SK-N-SH treated with all-trans-retinoic acid at 6 μM for 48 hours (cell line): ENCODE measurements around the gene PDGFRB.

Experiments
- ATAC-seq: fragments of 200-7000 bp; cut with Tn5 transposase; 3 replicates; pipeline ENCODE4 v1.9.1; 2020; ENCODE audit warnings: mild to moderate bottlenecking, moderate library complexity
- ARNTL ChIP-seq: fragments of 450-650 bp; formaldehyde crosslinking; IDR thresholded peaks from 2 replicates; pipeline ENCODE4 v1.5.0; 2020; ENCODE audit warnings: low read depth, mild to moderate bottlenecking, moderate library complexity, borderline replicate concordance
- BACH2 ChIP-seq: fragments of 250-450 bp; sonication (Bioruptor Pico); IDR thresholded peaks from 2 replicates; pipeline ENCODE4 v1.9.0; 2021; ENCODE audit warnings: mild to moderate bottlenecking, borderline replicate concordance
- CSDC2 ChIP-seq: fragments of 250-450 bp; sonication (Bioruptor Pico); IDR thresholded peaks from 2 replicates; pipeline ENCODE4 v1.5.0; 2020; ENCODE audit warnings: mild to moderate bottlenecking, moderate library complexity
- ESRRG ChIP-seq: fragments of 250-450 bp; sonication (Bioruptor Pico); IDR thresholded peaks from 2 replicates; pipeline ENCODE4 v1.6.1; 2021; ENCODE audit warnings: mild to moderate bottlenecking
- GLIS3 ChIP-seq: fragments of 250-450 bp; sonication (Bioruptor Pico); IDR thresholded peaks from 2 replicates; pipeline ENCODE4 v1.5.0; 2020; ENCODE audit warnings: mild to moderate bottlenecking, moderate library complexity
- ISL1 ChIP-seq: fragments of 250-450 bp; sonication (Bioruptor Pico); IDR thresholded peaks from 2 replicates; pipeline ENCODE4 v2.1.2; 2022; ENCODE audit warnings: mild to moderate bottlenecking, moderate library complexity
- OSR1 ChIP-seq: fragments of 250-450 bp; sonication (Bioruptor Pico); IDR thresholded peaks from 2 replicates; pipeline ENCODE4 v1.8.0; 2022; ENCODE audit warnings: moderate library complexity, mild to moderate bottlenecking, inconsistent platforms
- PPARA ChIP-seq: fragments of 250-450 bp; sonication (Bioruptor Pico); IDR thresholded peaks from 2 replicates; pipeline ENCODE4 v1.5.0; 2020; ENCODE audit warnings: mild to moderate bottlenecking, borderline replicate concordance
- TCF4 ChIP-seq: fragments of 250-450 bp; sonication (Bioruptor Pico); IDR thresholded peaks from 2 replicates; pipeline ENCODE4 v1.8.0; 2021; ENCODE audit warnings: mild to moderate bottlenecking, moderate library complexity, borderline replicate concordance
- TOX ChIP-seq: fragments of 250-450 bp; sonication (Bioruptor Pico); IDR thresholded peaks from 2 replicates; pipeline ENCODE4 v1.8.0; 2021; ENCODE audit warnings: mild to moderate bottlenecking, moderate library complexity, borderline replicate concordance
- ZC3H10 ChIP-seq: fragments of 250-450 bp; sonication (Bioruptor Pico); IDR thresholded peaks from 2 replicates; pipeline ENCODE4 v1.5.1; 2021; ENCODE audit warnings: mild to moderate bottlenecking, moderate library complexity
- ZFP3 ChIP-seq: fragments of 250-450 bp; sonication (Bioruptor Pico); IDR thresholded peaks from 2 replicates; pipeline ENCODE4 v1.5.0; 2020; ENCODE audit warnings: mild to moderate bottlenecking, moderate library complexity
- ZFP30 ChIP-seq: fragments of 450-650 bp; formaldehyde crosslinking; IDR thresholded peaks from 2 replicates; pipeline ENCODE4 v1.5.0; 2022; ENCODE audit warnings: mild to moderate bottlenecking, moderate library complexity
- ZNF565 ChIP-seq: fragments of 450-650 bp; formaldehyde crosslinking; conservative IDR thresholded peaks from 2 replicates; pipeline ENCODE4 v1.5.0; 2020; ENCODE audit warnings: low read depth, mild to moderate bottlenecking, moderate library complexity
- ZNF70 ChIP-seq: fragments of 450-650 bp; formaldehyde crosslinking; IDR thresholded peaks from 2 replicates; pipeline ENCODE4 v1.5.0; 2020; ENCODE audit warnings: mild to moderate bottlenecking, moderate library complexity
- ZNF8 ChIP-seq: fragments of 450-650 bp; formaldehyde crosslinking; IDR thresholded peaks from 2 replicates; pipeline ENCODE4 v1.5.0; 2020; ENCODE audit warnings: mild to moderate bottlenecking, moderate library complexity
- TF ChIP-seq, protein P1 (sequence below): fragments of 250-450 bp; sonication (Bioruptor Pico); IDR thresholded peaks from 2 replicates; pipeline ENCODE4 v1.5.1; 2020; ENCODE audit warnings: low read depth, mild to moderate bottlenecking, moderate library complexity
- TF ChIP-seq, protein P2 (sequence below): fragments of 250-450 bp; sonication (Bioruptor Pico); IDR thresholded peaks from 2 replicates; pipeline ENCODE4 v1.8.0; 2020; ENCODE audit warnings: mild to moderate bottlenecking, moderate library complexity, borderline replicate concordance
- TF ChIP-seq, protein P3 (sequence below): fragments of 250-450 bp; sonication (Bioruptor Pico); IDR thresholded peaks from 2 replicates; pipeline ENCODE4 v1.8.0; 2021; ENCODE audit warnings: low read depth, mild to moderate bottlenecking, moderate library complexity, borderline replicate concordance
- TF ChIP-seq, protein P4 (sequence below): fragments of 250-450 bp; sonication (Bioruptor Pico); IDR thresholded peaks from 2 replicates; pipeline ENCODE4 v1.5.1; 2021; ENCODE audit warnings: mild to moderate bottlenecking, moderate library complexity
- TF ChIP-seq, protein P5 (sequence below): fragments of 250-450 bp; sonication (Bioruptor Pico); IDR thresholded peaks from 2 replicates; pipeline ENCODE4 v1.5.0; 2020; ENCODE audit warnings: mild to moderate bottlenecking, moderate library complexity

The PDGFRB gene

DNA sequence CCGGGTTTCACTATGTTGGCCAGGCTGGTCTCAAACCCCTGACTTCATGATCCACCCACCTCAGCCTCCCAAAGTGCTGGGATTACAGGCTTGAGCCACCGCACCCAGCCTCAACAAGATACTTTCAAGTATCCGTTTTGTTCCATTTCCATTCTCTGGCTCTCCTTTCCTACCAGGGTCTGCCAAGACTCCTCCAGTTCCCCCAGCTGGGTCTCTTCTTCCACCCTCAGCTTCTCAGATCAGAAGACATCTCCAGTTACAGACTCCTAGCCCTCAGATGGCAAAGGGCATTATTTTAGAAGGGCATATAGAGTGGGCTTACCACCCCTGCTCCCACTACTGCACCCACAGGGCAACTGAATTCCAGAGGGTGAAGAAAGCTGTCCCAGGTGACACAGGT, 1.5 kb upstream of the PDGFRB start:
- TF ChIP-seq GLIS3 (CRISPR knock-in tag) = no peak
- no peak for TF ChIP-seq ZNF8 (CRISPR knock-in tag)
- TF ChIP-seq, protein P1, sequence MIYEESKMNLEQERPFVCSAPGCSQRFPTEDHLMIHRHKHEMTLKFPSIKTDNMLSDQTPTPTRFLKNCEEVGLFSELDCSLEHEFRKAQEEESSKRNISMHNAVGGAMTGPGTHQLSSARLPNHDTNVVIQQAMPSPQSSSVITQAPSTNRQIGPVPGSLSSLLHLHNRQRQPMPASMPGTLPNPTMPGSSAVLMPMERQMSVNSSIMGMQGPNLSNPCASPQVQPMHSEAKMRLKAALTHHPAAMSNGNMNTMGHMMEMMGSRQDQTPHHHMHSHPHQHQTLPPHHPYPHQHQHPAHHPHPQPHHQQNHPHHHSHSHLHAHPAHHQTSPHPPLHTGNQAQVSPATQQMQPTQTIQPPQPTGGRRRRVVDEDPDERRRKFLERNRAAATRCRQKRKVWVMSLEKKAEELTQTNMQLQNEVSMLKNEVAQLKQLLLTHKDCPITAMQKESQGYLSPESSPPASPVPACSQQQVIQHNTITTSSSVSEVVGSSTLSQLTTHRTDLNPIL (CRISPR knock-in tag) = no peak
- no peak for TF ChIP-seq BACH2 (CRISPR knock-in tag)
- TF ChIP-seq PPARA (CRISPR knock-in tag) = no peak
- no peak for TF ChIP-seq CSDC2 (CRISPR knock-in tag)
- TF ChIP-seq, protein P2, sequence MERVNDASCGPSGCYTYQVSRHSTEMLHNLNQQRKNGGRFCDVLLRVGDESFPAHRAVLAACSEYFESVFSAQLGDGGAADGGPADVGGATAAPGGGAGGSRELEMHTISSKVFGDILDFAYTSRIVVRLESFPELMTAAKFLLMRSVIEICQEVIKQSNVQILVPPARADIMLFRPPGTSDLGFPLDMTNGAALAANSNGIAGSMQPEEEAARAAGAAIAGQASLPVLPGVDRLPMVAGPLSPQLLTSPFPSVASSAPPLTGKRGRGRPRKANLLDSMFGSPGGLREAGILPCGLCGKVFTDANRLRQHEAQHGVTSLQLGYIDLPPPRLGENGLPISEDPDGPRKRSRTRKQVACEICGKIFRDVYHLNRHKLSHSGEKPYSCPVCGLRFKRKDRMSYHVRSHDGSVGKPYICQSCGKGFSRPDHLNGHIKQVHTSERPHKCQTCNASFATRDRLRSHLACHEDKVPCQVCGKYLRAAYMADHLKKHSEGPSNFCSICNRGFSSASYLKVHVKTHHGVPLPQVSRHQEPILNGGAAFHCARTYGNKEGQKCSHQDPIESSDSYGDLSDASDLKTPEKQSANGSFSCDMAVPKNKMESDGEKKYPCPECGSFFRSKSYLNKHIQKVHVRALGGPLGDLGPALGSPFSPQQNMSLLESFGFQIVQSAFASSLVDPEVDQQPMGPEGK (CRISPR knock-in tag) = no peak
- TF ChIP-seq ZC3H10 (CRISPR knock-in tag) = no peak
- no peak for TF ChIP-seq ZNF70 (CRISPR knock-in tag)
- no peak for TF ChIP-seq TCF4 (CRISPR knock-in tag)
- no peak for ATAC-seq

DNA sequence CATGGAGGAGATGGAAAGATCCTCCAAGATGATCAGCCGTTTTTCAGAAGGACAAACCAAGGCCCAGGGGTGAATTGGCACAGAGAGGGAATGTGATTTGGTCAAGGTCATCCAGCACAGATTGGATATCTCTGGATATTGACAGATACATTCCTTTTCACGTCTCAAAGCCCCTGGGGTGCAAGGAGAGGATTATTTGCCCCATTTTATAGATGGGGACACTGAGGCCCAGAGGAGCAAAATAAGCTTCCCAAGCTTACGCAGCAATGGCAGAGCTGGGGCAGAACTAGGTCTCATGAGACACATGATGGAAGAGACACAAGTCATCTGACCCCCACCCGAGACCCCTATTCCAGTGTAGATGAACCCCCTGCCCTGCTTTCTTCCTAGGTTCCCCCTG, 895 bp upstream of the PDGFRB start:
- TF ChIP-seq, protein P2 (CRISPR knock-in tag) = no peak
- TF ChIP-seq ZNF70 (CRISPR knock-in tag) (no peak), CSDC2 (CRISPR knock-in tag) (no peak), GLIS3 (CRISPR knock-in tag) (no peak), TOX (no peak), ZFP30 (CRISPR knock-in tag) (no peak), ARNTL (no peak), ISL1 (CRISPR knock-in tag) (no peak), ESRRG (CRISPR knock-in tag) (no peak), BACH2 (CRISPR knock-in tag) (no peak), PPARA (CRISPR knock-in tag) (no peak), ZFP3 (CRISPR knock-in tag) (no peak), OSR1 (CRISPR knock-in tag) (no peak), ZC3H10 (CRISPR knock-in tag) (no peak), TCF4 (CRISPR knock-in tag) (no peak), ZNF565 (CRISPR knock-in tag) (no peak), ZNF8 (CRISPR knock-in tag) (no peak)
- TF ChIP-seq, protein P3, sequence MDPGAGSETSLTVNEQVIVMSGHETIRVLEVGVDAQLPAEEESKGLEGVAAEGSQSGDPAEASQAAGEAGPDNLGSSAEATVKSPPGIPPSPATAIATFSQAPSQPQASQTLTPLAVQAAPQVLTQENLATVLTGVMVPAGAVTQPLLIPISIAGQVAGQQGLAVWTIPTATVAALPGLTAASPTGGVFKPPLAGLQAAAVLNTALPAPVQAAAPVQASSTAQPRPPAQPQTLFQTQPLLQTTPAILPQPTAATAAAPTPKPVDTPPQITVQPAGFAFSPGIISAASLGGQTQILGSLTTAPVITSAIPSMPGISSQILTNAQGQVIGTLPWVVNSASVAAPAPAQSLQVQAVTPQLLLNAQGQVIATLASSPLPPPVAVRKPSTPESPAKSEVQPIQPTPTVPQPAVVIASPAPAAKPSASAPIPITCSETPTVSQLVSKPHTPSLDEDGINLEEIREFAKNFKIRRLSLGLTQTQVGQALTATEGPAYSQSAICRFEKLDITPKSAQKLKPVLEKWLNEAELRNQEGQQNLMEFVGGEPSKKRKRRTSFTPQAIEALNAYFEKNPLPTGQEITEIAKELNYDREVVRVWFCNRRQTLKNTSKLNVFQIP = no peak
- TF ChIP-seq, protein P4, sequence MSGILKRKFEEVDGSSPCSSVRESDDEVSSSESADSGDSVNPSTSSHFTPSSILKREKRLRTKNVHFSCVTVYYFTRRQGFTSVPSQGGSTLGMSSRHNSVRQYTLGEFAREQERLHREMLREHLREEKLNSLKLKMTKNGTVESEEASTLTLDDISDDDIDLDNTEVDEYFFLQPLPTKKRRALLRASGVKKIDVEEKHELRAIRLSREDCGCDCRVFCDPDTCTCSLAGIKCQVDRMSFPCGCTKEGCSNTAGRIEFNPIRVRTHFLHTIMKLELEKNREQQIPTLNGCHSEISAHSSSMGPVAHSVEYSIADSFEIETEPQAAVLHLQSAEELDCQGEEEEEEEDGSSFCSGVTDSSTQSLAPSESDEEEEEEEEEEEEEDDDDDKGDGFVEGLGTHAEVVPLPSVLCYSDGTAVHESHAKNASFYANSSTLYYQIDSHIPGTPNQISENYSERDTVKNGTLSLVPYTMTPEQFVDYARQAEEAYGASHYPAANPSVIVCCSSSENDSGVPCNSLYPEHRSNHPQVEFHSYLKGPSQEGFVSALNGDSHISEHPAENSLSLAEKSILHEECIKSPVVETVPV (CRISPR knock-in tag) = no peak
- TF ChIP-seq, protein P5, sequence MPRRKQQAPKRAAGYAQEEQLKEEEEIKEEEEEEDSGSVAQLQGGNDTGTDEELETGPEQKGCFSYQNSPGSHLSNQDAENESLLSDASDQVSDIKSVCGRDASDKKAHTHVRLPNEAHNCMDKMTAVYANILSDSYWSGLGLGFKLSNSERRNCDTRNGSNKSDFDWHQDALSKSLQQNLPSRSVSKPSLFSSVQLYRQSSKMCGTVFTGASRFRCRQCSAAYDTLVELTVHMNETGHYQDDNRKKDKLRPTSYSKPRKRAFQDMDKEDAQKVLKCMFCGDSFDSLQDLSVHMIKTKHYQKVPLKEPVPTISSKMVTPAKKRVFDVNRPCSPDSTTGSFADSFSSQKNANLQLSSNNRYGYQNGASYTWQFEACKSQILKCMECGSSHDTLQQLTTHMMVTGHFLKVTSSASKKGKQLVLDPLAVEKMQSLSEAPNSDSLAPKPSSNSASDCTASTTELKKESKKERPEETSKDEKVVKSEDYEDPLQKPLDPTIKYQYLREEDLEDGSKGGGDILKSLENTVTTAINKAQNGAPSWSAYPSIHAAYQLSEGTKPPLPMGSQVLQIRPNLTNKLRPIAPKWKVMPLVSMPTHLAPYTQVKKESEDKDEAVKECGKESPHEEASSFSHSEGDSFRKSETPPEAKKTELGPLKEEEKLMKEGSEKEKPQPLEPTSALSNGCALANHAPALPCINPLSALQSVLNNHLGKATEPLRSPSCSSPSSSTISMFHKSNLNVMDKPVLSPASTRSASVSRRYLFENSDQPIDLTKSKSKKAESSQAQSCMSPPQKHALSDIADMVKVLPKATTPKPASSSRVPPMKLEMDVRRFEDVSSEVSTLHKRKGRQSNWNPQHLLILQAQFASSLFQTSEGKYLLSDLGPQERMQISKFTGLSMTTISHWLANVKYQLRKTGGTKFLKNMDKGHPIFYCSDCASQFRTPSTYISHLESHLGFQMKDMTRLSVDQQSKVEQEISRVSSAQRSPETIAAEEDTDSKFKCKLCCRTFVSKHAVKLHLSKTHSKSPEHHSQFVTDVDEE (CRISPR knock-in tag) = no peak
- TF ChIP-seq, all 23 proteins: peak for 0
- ATAC-seq = no peak
